Bronchial epithelial cell (primary cell): ENCODE results near the gene SYNGR3. TPM values are rescaled to one million over a fixed set of nuclear protein-coding genes. Genes with fewer than 3 reads are reported as not detected.

Experiments used
- DNase-seq: peaks from one replicate; pipeline ENCODE4 v3.0.0-alpha.2; 2010; ENCODE audit warnings: low read depth
- FAIRE-seq: peaks from 2 replicates; lab custom pipeline; 2011; peaks lifted over from hg19 to GRCh38; lab: Jason Lieb, UNC
- H3K27me3 ChIP-seq: 2 replicates; pipeline ENCODE4 v1.5.1; 2011; ENCODE audit warnings: low read length; ENCODE audit not compliant: control insufficient read depth, insufficient read depth
- H3K36me3 ChIP-seq: 2 replicates; pipeline ENCODE4 v1.5.1; 2011; ENCODE audit warnings: low read length; ENCODE audit not compliant: control insufficient read depth, insufficient read depth
- H3K4me3 ChIP-seq: 2 replicates; pipeline ENCODE4 v1.5.1; 2011; ENCODE audit warnings: mild to moderate bottlenecking, low read depth, low read length, control low read depth
- CTCF ChIP-seq: IDR thresholded peaks from 2 replicates; pipeline ENCODE4 v1.5.1; 2011; ENCODE audit warnings: mild to moderate bottlenecking, moderate library complexity, low read length, control low read depth, inconsistent platforms; ENCODE audit not compliant: insufficient read depth, severe bottlenecking
- total RNA-seq: library from RNA; depleted of rRNA; stranded (reverse); fragments of >200 nt; gene quantifications from 2 replicates; pipeline ENCODE4 v1.2.1, GENCODE V29; 2014

The SYNGR3 gene
- total RNA-seq, 1 donor from 2014 or later: 2.9 TPM

DNA sequence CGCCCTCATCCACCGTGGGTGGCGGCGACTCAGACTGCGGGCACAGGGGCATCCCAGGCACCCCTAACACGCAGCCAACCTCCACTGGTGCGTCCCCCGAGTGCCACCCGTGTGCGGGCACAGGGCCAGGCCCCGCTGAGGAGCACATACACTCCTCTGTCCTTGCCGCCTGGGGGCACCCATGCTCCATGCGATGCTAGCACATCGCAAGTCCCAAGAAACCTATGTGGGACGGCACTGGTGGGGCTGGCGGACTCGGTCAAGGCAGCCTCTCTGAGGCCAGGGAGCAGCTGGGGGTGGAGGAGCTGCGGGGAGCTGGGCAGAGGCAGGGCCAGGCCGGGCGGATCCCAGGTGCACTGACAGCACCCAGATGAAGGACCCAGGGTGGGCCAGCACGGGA lies 15.9 kb downstream of the SYNGR3 start:
- Histone ChIP-seq H3K27me3 (no peaks in the 10 kb centered on the region), H3K4me3 (no peak overlapping the region), H3K36me3 (peaks cover 49% of the 10 kb centered on the region)
- DNase-seq (no peak), FAIRE-seq (no peak)
- TF ChIP-seq CTCF: no peak

DNA sequence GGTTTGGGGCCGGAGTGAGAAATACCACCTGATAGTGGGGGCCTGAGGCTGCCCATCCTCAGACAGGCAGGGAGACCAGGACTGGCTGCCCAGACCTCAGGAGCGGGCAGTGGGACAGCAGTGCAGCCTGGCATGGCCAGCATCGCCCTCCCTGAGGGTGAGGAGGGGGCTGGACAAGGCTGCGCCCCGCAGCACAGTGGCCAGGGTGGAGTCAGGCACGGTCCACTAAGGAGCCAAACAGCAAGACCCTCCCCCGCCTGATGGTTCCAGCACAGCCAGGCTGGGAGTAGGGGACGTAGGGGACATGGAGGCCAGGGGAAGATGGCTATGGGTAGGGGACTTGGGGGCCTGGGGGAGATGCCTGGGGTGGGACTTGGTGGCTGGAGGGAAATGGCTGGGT lies 16.5 kb downstream of the SYNGR3 start:
- Histone ChIP-seq H3K36me3 (peaks cover 46% of the 10 kb centered on the region), H3K4me3 (no peak overlapping the region), H3K27me3 (no peaks in the 10 kb centered on the region)
- no peak for TF ChIP-seq CTCF
- FAIRE-seq: no peak
- no peak for DNase-seq

DNA sequence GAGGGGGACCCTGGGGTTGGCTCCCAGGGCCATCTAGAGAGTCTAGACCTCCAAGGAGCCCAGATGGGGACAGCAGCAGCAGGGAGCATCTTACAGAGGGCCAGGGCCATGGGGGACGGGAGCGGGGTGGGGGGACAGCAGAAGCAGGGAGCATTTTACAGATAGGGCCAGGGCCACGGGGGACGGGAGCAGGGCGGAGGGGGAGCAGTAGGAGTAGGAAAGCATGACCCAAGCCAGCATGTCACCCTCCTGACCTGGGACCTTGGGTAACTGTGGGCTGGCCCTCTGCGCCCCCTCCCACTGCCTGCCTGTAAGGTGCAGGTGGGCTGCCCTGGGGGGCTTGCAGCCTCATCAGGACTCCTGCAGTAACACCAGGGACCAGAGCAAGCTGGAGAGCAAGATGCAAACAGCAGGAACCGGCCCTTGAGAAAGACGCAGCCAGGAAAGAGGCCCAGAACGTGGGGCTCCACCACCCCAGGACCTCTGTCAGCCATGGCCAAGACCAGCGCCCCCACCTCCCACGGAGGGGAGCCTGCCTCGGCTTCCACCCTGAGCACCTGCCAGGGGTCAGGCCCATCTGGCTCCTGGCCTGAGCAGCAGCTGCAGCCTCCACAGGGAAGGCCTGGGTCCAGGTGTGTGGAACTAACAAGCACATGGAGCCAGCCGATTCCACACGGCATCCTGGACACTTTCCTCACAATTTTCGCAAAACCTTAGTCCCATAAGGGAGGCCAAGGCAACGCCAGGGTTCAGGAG lies 17.5 kb downstream of the SYNGR3 start:
- Histone ChIP-seq H3K4me3 (peak overlapping the region; percentile 59), H3K27me3 (no peaks in the 10 kb centered on the region), H3K36me3 (peaks cover 37% of the 10 kb centered on the region)
- no peak for TF ChIP-seq CTCF
- no peak for FAIRE-seq
- no peak for DNase-seq

- FAIRE-seq: peak; percentile 87
- TF ChIP-seq CTCF: no peak
- peak overlapping the region; percentile 59 for H3K4me3 ChIP-seq
These were observed 18.3 kb downstream of the SYNGR3 start for GRCh38 chr16:2008009-2008526.

DNA sequence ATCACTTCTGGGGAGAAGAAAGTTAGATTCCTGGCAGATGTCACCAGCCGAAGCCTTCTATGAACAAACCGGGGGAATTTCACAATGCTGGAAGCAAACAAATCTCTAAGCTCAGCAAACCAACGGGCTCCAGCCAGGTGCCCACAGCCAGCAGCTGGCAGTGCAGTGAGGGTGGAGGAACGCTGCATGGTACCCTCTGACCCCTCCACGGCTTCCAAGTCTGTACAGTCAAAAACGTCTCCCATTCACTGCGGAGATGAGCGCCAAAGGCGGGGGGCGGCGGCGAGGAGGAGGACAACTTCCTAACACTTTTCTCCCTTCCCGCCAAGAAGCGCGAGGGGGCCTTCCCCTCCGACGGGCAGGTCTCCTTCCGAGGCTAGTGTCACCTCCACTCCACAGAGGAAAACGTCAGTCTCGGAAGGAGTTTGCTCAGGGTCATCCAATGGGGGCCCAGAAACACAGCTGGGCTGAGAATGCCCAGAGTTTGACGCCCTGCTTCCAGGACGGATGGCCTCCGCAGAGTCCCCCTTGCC lies 18.9 kb downstream of the SYNGR3 start:
- peak overlapping the region; percentile 59 for H3K4me3 ChIP-seq
- TF ChIP-seq CTCF: no peak
- H3K36me3 ChIP-seq: peaks cover 23% of the 10 kb centered on the region
- H3K27me3 ChIP-seq: no peaks in the 10 kb centered on the region
- no peak for DNase-seq
- no peak for FAIRE-seq

More at GRCh38 chr16:2008009-2008526, 18.3 kb downstream of the SYNGR3 start:
- no peaks in the 10 kb centered on the region for H3K27me3 ChIP-seq
- peak; percentile 86 for DNase-seq
- peaks cover 29% of the 10 kb centered on the region for H3K36me3 ChIP-seq
